GM12801 (cell line): Measurements from ENCODE around the gene PTPRH.

ENCODE experiments used
- CTCF ChIP-seq: IDR thresholded peaks from one replicate; pipeline ENCODE4 v1.5.1; 2011; ENCODE audit warnings: control low read depth; ENCODE audit not compliant: insufficient read length; ENCODE audit errors: extremely low read depth

Gene PTPRH

GRCh38 chr19:55153652-55154264 is 55.5 kb downstream of the PTPRH start:
- no peak for TF ChIP-seq CTCF

DNA sequence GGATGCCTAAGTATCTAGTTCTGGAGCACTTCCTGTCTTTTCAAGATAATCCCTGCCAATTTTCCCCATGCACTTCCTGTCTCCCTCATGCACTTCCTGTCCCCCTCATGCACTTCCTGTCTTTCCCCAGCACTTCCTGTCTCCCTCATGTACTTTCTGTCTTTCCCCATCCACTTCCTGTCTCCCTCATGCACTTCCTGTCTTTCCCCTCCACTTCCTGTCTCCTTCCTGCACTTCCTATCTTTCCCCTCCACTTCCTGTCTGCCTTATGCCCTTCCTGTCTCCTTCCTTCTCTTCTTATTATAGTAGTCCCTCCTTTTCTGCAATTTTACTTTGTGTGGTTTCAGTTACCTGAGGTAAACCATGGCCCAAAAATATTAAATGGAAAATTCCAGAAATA is 57.3 kb downstream of the PTPRH start:
- no peak for TF ChIP-seq CTCF

GRCh38 chr19:55149078-55150003 is 60.0 kb downstream of the PTPRH start, which contains the start of gene TNNT1:
Gene TNNT1, minus strand, starts transcription at chr19:55149206. Its CDS starts 2,049 bp downstream, at chr19:55147157.
- TF ChIP-seq CTCF = no peak

GRCh38 chr19:55147545-55148251 is 61.6 kb downstream of the PTPRH start:
- TF ChIP-seq CTCF = no peak

DNA sequence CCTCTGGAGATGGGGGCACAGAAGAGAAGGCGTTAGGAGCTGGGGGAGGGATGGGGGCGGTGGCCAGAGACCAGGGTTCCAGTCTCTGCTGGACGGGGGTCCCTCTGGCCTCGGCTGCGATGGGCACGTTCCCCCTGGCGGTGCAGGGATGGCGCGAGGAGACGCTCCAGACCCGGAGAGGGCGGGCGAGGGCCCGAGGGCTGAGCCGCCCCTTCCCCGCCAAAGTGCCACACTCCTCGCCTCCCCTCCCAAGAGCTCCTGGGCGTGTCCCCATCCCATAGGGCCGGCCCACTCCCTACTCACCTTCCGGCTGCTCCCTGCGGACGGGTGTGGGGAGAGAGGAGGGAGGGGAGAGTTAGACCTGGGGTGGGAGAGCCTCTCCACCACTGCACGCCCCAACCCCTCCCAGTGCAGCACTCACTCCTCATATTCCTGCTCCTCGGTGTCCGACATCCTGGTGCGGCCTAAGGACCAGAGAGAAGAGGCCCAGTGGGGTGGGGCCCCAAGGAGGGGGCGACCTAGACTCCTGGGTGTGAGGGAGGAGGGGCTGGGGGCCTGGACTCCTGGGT is 62.5 kb downstream of the PTPRH start:
- no peak for TF ChIP-seq CTCF

DNA sequence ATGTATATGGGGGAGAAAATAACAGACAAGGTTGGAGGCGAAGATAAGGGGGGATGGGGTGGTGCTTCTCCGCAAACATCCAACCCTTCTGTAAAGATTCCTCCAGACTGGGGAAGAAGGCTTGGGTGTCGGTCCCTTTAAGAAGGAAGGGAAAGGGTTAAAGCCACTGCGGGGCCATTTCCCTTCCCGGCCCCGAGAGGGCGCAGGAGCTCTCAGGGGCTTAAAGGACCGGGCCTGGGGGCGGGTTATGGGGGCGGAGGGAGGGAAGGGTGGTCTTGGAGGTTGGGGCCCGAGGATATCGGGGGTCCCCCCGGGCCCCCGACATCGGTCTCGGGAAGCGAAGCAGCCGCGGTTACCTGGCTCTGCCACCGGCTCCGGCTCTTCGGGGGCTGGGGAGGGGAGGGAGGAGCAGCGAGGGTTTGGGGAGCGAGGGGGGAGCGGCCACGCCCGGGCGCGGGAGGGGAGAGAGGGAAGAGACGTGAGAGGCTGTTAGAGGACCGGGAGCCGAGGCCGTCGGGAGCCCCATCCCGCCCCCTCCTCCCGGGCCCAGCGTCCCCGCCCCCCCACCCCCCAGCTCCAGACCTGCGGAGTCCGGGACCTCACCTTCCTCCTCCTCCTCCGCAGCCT is 63.1 kb downstream of the PTPRH start:
- no peak for TF ChIP-seq CTCF
